ENCODE data around the gene TTLL11. TPM values are rescaled to one million over a fixed set of nuclear protein-coding genes. Genes with fewer than 3 reads are reported as not detected.
"Not testable (repeated sequence)": the region's sequence is repeated elsewhere in the genome, so short reads cannot be mapped to it uniquely, and the experiment has no call there.

The TTLL11 gene
- total RNA-seq, 1 donor, result 1.0 TPM

GRCh38 chr9:121984726-121985402 is 108.2 kb downstream of the TTLL11 start:
- Histone ChIP-seq H3K4me3 (ENCODE audit: low read length) (no peak overlapping the region), H3K9me3 (ENCODE audit: low read depth, low read length) (no peaks in the 10 kb centered on the region), H3K4me1 (ENCODE audit: insufficient read depth, low read length) (no peaks in the 10 kb centered on the region)

GRCh38 chr9:121983736-121984135 is 109.4 kb downstream of the TTLL11 start:
- Histone ChIP-seq H3K4me3 (ENCODE audit: low read length) (no peak overlapping the region), H3K9me3 (ENCODE audit: low read depth, low read length) (no peaks in the 10 kb centered on the region), H3K4me1 (ENCODE audit: insufficient read depth, low read length) (no peaks in the 10 kb centered on the region), H3K27me3 (ENCODE audit: insufficient read depth, low read length) (no peaks in the 10 kb centered on the region)

More at GRCh38 chr9:121984726-121985402, 108.2 kb downstream of the TTLL11 start:
- no peaks in the 10 kb centered on the region for H3K27me3 ChIP-seq (ENCODE audit: insufficient read depth, low read length)

DNA sequence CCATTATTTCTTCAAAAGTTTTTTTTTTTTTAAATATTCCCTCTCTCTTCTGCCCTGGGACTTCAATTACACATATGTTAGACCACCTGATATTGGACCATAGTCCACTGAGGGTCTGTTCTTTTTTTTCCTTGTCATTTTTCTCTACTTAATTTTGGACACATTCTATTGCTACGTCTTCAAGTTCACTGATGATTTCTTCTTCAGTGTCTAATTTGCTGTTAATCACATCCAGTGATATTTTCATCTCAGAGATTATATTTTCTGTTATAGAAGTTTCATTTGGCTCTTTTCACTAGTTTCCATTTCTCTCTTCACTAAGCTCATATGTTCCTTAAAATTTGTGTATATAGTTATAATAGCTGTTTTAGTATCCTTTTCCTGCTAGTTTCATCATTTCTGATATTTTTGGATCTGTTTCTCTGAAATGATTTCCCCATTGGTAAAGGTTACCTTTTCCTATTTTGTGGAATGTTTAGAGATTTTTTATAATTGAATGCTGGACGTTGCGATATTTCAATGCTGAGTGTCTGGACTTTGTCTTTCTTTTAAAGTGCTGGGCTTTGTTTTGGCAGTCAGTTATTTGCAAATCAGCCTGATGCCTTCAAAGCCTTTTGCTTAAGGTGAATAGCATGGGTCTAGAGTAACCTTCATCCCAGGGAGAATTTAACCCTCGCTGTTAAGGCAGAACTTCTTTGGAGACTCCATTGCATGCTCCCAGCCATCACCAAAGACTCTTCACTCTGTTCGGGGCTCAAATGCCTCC is 111.8 kb downstream of the TTLL11 start:
- Histone ChIP-seq H3K9me3 (ENCODE audit: low read depth, low read length) (no peaks in the 10 kb centered on the region), H3K4me1 (ENCODE audit: insufficient read depth, low read length) (no peaks in the 10 kb centered on the region), H3K4me3 (ENCODE audit: low read length) (no peak overlapping the region), H3K27me3 (ENCODE audit: insufficient read depth, low read length) (no peaks in the 10 kb centered on the region)

DNA sequence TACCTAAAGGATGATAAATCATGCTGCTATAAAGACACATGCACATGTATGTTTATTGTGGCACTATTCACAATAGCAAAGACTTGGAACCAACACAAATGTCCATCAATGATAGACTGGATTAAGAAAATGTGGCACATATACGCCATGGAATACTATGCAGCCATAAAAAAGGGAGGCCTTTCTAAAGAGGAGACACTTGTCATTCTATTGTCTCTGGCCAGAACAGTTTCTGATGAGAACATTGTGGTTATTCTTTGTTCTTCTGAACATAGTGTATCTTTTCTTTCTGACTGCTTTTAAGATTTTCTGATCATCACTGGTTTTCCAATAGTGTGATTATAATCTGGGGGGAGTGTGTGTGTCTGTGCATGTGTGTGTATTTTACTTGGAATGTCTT is 112.4 kb downstream of the TTLL11 start:
- not testable (repeated sequence) for H3K27me3 ChIP-seq (ENCODE audit: insufficient read depth, low read length); H3K9me3 ChIP-seq (ENCODE audit: low read depth, low read length); H3K4me1 ChIP-seq (ENCODE audit: insufficient read depth, low read length); H3K4me3 ChIP-seq (ENCODE audit: low read length)

GRCh38 chr9:121979736-121980135 is 113.4 kb downstream of the TTLL11 start:
- no peaks in the 10 kb centered on the region for H3K27me3 ChIP-seq (ENCODE audit: insufficient read depth, low read length)
- H3K9me3 ChIP-seq (ENCODE audit: low read depth, low read length), result no peaks in the 10 kb centered on the region

GRCh38 chr9:121976751-121977150 is 116.4 kb downstream of the TTLL11 start:
- Histone ChIP-seq H3K4me1 (ENCODE audit: insufficient read depth, low read length) (no peaks in the 10 kb centered on the region), H3K9me3 (ENCODE audit: low read depth, low read length) (no peaks in the 10 kb centered on the region), H3K4me3 (ENCODE audit: low read length) (no peak overlapping the region), H3K27me3 (ENCODE audit: insufficient read depth, low read length) (no peaks in the 10 kb centered on the region)

More at GRCh38 chr9:121979736-121980135, 113.4 kb downstream of the TTLL11 start:
- H3K4me3 ChIP-seq (ENCODE audit: low read length), result no peak overlapping the region
- H3K4me1 ChIP-seq (ENCODE audit: insufficient read depth, low read length), result no peaks in the 10 kb centered on the region

DNA sequence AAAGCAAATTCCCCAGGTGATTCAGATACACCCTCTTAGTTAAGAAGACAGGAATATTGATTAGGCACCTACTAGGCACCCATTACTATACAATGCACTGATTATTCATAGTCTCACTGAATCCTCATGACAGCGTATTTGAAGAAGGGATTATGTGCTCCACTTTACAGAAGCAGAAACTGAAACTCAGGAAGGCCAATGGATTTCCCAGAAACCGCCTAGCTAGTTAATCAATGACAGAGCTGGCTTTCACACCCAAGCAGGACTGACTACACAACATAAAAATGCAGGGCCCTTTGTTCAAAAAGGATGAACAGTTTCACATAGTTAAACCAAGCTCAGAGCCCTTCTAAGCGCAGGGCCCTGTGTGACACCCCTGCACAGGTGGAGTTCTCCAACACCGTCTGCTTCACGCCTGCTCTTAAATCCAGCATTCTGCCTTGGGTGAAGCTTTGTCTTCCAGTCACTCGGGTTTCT is 117.3 kb downstream of the TTLL11 start:
- H3K4me3 ChIP-seq (ENCODE audit: low read length), result no peak overlapping the region
- no peaks in the 10 kb centered on the region for H3K9me3 ChIP-seq (ENCODE audit: low read depth, low read length)
- H3K27me3 ChIP-seq (ENCODE audit: insufficient read depth, low read length), result no peaks in the 10 kb centered on the region
- no peaks in the 10 kb centered on the region for H3K4me1 ChIP-seq (ENCODE audit: insufficient read depth, low read length)

- no peaks in the 10 kb centered on the region for H3K27me3 ChIP-seq (ENCODE audit: insufficient read depth, low read length)
- H3K9me3 ChIP-seq (ENCODE audit: low read depth, low read length), result no peaks in the 10 kb centered on the region
- no peaks in the 10 kb centered on the region for H3K4me1 ChIP-seq (ENCODE audit: insufficient read depth, low read length)
- H3K4me3 ChIP-seq (ENCODE audit: low read length), result no peak overlapping the region
Observed at GRCh38 chr9:121974421-121974820, 118.7 kb downstream of the TTLL11 start.

DNA sequence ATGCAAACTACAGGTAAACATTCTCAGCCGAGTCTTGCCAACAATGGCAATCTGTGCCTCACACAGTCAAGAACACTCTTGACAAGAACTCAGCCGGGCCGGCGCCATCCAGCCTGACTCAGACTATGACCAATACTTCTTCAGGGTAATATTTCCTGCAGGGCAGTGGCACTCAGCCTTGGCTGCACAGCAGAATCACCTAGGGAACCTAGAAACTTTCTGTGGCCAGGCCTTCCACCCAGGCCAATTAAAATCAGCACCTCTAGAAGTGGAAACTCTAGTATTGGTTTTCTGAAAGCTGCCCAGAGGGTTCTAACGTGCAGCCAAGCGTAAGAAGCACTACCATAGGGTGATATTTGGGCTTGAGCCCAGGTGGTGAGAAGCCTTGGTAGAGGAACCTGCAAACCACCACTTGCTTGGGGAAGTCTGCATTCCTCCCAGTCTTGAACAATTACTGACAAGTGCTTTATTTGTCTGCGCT is 120.6 kb downstream of the TTLL11 start:
- H3K9me3 ChIP-seq (ENCODE audit: low read depth, low read length), result no peaks in the 10 kb centered on the region
- no peak overlapping the region for H3K4me3 ChIP-seq (ENCODE audit: low read length)
- no peaks in the 10 kb centered on the region for H3K4me1 ChIP-seq (ENCODE audit: insufficient read depth, low read length)
- H3K27me3 ChIP-seq (ENCODE audit: insufficient read depth, low read length), result no peaks in the 10 kb centered on the region

GRCh38 chr9:121968056-121968455 is 125.1 kb downstream of the TTLL11 start:
- H3K4me3 ChIP-seq (ENCODE audit: low read length), result no peak overlapping the region
- no peaks in the 10 kb centered on the region for H3K27me3 ChIP-seq (ENCODE audit: insufficient read depth, low read length)
- no peaks in the 10 kb centered on the region for H3K9me3 ChIP-seq (ENCODE audit: low read depth, low read length)
- H3K4me1 ChIP-seq (ENCODE audit: insufficient read depth, low read length), result no peaks in the 10 kb centered on the region

DNA sequence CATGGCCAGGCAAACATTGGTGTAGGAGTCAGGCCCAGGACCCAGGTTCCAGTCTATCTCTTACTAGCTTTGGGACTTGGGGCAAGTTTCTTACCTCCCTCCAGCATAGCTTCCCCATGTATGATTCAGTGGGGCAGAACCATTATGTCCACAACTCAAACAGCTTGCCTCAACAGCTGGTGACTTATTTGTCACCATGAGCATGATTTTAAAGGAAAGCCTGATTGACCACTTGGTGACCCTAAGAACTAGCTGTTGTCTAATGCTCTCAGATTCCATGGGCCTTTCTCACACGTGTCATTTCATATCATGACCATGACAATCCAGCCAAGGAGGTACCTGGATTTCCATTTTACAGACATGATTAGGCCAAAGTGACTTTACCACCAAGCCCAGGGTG is 126.4 kb downstream of the TTLL11 start:
- Histone ChIP-seq H3K27me3 (ENCODE audit: insufficient read depth, low read length) (no peaks in the 10 kb centered on the region), H3K4me1 (ENCODE audit: insufficient read depth, low read length) (no peaks in the 10 kb centered on the region), H3K4me3 (ENCODE audit: low read length) (no peak overlapping the region), H3K9me3 (ENCODE audit: low read depth, low read length) (no peaks in the 10 kb centered on the region)

- Histone ChIP-seq H3K4me1 (ENCODE audit: insufficient read depth, low read length) (no peaks in the 10 kb centered on the region), H3K9me3 (ENCODE audit: low read depth, low read length) (no peaks in the 10 kb centered on the region), H3K4me3 (ENCODE audit: low read length) (no peak overlapping the region), H3K27me3 (ENCODE audit: insufficient read depth, low read length) (no peaks in the 10 kb centered on the region)
Observed at GRCh38 chr9:121963528-121963995, 129.5 kb downstream of the TTLL11 start.

- Histone ChIP-seq H3K4me1 (ENCODE audit: insufficient read depth, low read length) (no peaks in the 10 kb centered on the region), H3K27me3 (ENCODE audit: insufficient read depth, low read length) (no peaks in the 10 kb centered on the region), H3K9me3 (ENCODE audit: low read depth, low read length) (no peaks in the 10 kb centered on the region), H3K4me3 (ENCODE audit: low read length) (no peak overlapping the region)
Observed at GRCh38 chr9:121962421-121962820, 130.7 kb downstream of the TTLL11 start.

GRCh38 chr9:121960665-121961064 is 132.4 kb downstream of the TTLL11 start:
- H3K9me3 ChIP-seq (ENCODE audit: low read depth, low read length), result no peaks in the 10 kb centered on the region
- no peaks in the 10 kb centered on the region for H3K27me3 ChIP-seq (ENCODE audit: insufficient read depth, low read length)
- no peak overlapping the region for H3K4me3 ChIP-seq (ENCODE audit: low read length)
- no peaks in the 10 kb centered on the region for H3K4me1 ChIP-seq (ENCODE audit: insufficient read depth, low read length)

GRCh38 chr9:121958530-121958929 is 134.6 kb downstream of the TTLL11 start:
- H3K27me3 ChIP-seq (ENCODE audit: insufficient read depth, low read length), result no peaks in the 10 kb centered on the region
- no peaks in the 10 kb centered on the region for H3K4me1 ChIP-seq (ENCODE audit: insufficient read depth, low read length)
- H3K9me3 ChIP-seq (ENCODE audit: low read depth, low read length), result no peaks in the 10 kb centered on the region
- no peak overlapping the region for H3K4me3 ChIP-seq (ENCODE audit: low read length)
